ENCODE data around the gene NLRC5.
"Not testable (repeated sequence)": the region's sequence is repeated elsewhere in the genome, so short reads cannot be mapped to it uniquely, and the experiment has no call there.

The NLRC5 gene

GRCh38 chr16:57109259-57110105, 120.1 kb downstream of the NLRC5 start:
- not testable (repeated sequence) for DNase-seq

- no peak for DNase-seq
Measured at GRCh38 chr16:57110937-57111336, 121.6 kb downstream of the NLRC5 start.

- DNase-seq, result no peak
Measured at GRCh38 chr16:57111420-57111819, 122.1 kb downstream of the NLRC5 start.

GRCh38 chr16:57112403-57113041, 123.2 kb downstream of the NLRC5 start:
- no peak for DNase-seq

GRCh38 chr16:57113042-57113453, 123.7 kb downstream of the NLRC5 start:
- DNase-seq, result no peak

GRCh38 chr16:57113664-57114063, 124.3 kb downstream of the NLRC5 start:
- DNase-seq, result no peak

- no peak for DNase-seq
Measured at GRCh38 chr16:57115168-57115513, 125.8 kb downstream of the NLRC5 start.

- peak; percentile 36 for DNase-seq
Measured at GRCh38 chr16:57115514-57116182, 126.3 kb downstream of the NLRC5 start.

- no peak for DNase-seq
Measured at GRCh38 chr16:57118461-57119084, 129.2 kb downstream of the NLRC5 start.

GRCh38 chr16:57123216-57123973, 134.0 kb downstream of the NLRC5 start:
- DNase-seq, result no peak

GRCh38 chr16:57123974-57124674, 134.8 kb downstream of the NLRC5 start:
- DNase-seq, result no peak

GRCh38 chr16:57125376-57125775, 136.0 kb downstream of the NLRC5 start:
- DNase-seq, result no peak

- no peak for DNase-seq
Measured at GRCh38 chr16:57125969-57126368, 136.6 kb downstream of the NLRC5 start.

GRCh38 chr16:57126411-57126810, 137.1 kb downstream of the NLRC5 start:
- DNase-seq, result no peak

GRCh38 chr16:57127037-57127763, 137.8 kb downstream of the NLRC5 start:
- no peak for DNase-seq

GRCh38 chr16:57127836-57128235, 138.5 kb downstream of the NLRC5 start:
- no peak for DNase-seq

- no peak for DNase-seq
Measured at GRCh38 chr16:57128771-57129389, 139.5 kb downstream of the NLRC5 start.

- DNase-seq, result no peak
Measured at GRCh38 chr16:57130950-57131321, 141.6 kb downstream of the NLRC5 start.

- DNase-seq, result no peak
Measured at GRCh38 chr16:57131351-57131970, 142.1 kb downstream of the NLRC5 start.

- DNase-seq, result no peak
Measured at GRCh38 chr16:57132470-57132869, 143.1 kb downstream of the NLRC5 start.
